GM21576 (cell line): ENCODE results near the gene SRGAP3.

Experiments used
- ATAC-seq: cut with Tn5 transposase; IDR thresholded peaks from one replicate; pipeline ENCODE4 v1.9.1; 2021; ENCODE audit warnings: mild to moderate bottlenecking, moderate library complexity; ENCODE audit not compliant: unreplicated experiment

The SRGAP3 gene

DNA sequence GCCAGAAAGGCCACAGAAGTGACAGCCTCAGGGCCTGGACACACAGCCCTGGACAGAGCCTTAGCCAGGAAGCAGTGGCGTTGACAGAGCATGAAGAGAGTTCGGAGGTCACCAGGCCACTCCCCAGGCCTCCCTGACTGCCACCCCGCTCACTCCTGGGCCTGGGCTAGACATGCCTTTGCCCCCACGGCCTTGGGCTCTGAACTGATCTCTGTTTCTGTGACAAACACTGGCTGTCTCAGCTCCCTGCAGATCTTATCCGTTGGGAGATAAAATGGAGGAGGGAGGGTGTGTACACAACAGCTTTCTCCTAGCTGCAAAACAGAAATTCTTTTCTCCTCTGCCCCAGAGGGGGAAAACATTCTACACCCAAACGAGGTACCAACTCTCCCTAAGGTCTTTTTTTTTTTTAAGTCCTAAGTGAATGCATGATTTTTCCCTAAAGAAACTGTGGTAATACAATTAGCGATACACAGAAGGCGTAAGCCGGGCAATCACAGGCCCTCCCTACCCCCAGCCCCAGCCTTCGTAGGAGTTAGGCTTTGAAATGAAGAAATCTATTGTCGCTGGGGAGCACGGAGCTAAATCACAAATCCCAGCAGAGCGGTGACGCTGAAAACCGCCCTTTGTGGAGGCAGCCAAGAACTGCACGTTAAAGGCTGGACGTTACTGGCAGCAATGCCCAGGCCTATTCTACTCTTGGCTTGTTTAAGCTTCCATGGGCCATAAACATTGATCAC lies 45.0 kb downstream of the SRGAP3 start:
- no peak for ATAC-seq

GRCh38 chr3:9203317-9203716 lies 46.1 kb downstream of the SRGAP3 start:
- ATAC-seq, result no peak

- no peak for ATAC-seq
These were observed 46.9 kb downstream of the SRGAP3 start for GRCh38 chr3:9202546-9202945.

- ATAC-seq, result no peak
These were observed 47.5 kb downstream of the SRGAP3 start for GRCh38 chr3:9201955-9202354.

DNA sequence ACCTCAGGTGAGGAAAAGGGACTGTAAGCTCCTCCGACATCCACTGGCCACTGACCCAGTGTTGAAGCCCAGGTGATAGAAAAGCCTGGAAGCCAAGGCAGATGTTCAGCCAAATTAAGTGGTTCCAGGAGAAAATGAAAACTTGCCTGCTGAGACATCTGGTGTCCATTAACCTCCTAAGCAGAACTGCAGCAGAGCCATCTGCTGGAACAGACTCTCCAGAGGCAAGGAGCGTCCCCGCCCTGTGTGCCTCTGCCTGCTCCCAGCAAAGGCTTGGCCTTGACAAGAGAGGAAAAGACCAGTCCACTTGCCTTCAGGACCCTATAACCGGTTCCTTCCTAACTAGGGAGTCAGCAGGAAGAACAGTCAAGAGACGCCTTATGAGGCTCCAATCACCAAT lies 48.2 kb downstream of the SRGAP3 start:
- no peak for ATAC-seq

- ATAC-seq, result no peak
These were observed 49.7 kb downstream of the SRGAP3 start for GRCh38 chr3:9199775-9200174.

- no peak for ATAC-seq
These were observed 50.5 kb downstream of the SRGAP3 start for GRCh38 chr3:9198899-9199335.

GRCh38 chr3:9198261-9198660 lies 51.2 kb downstream of the SRGAP3 start:
- ATAC-seq, result no peak

- ATAC-seq, result no peak
These were observed 53.4 kb downstream of the SRGAP3 start for GRCh38 chr3:9196020-9196419.

- ATAC-seq, result no peak
These were observed 54.1 kb downstream of the SRGAP3 start for GRCh38 chr3:9195390-9195789.

DNA sequence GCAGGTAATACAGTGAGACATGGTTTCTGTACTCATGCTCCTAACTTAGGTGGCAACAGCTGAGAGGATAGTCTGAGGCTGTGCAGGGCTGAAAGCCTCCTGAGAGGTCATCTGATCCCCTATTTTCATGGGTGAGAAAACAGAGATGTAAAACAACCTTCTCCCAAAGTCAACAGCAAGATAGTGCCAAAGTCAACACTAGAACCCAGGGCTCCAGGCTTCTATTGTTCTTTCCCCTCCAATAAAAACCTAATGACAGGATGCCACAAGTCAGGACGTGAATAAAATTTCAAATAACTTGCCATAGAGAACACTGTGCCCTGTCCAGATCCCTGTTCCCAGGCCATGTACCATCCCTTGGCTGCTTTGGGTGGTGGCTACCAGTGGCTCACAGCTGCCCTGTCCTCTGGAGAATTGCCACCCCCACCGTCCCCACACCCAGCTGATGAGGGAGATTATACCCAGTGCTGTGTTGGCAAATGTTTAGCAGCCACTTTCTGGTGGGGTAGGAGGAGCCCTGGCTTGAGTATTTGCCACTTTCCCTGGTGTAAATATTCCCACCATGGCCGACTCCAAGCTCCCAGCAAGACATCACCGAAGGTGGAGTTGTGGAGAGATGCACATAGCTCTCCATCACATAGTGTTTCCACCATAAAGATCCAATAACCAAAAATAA lies 54.8 kb downstream of the SRGAP3 start:
- ATAC-seq, result no peak

DNA sequence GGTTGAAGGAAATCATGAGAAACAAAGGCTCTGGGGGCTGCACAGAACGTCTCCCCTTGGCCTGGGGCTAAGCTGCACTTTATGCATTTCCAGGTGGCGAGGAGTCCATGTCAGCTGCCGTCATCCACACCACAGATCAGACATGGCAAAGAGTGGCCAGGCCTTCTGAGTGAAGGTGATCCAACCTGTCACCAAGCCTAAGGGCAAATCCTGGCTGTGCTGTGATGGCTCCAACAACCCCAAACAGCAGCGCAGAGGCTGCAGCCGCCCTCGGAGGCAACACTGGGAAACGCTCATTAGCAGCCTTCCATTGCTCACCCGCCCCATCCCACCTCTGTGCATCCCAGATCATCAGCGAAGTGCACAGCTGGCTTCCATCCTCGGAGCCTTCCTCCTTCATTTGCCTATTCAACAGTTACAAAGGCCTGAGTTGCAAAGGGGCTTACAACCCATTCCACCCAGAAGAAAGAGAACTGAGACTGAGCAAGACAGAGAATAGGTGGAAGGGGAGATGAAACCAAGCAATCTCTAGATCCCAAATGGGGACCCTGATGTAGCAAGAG lies 55.7 kb downstream of the SRGAP3 start:
- no peak for ATAC-seq

GRCh38 chr3:9193211-9193610 lies 56.2 kb downstream of the SRGAP3 start:
- ATAC-seq, result no peak

DNA sequence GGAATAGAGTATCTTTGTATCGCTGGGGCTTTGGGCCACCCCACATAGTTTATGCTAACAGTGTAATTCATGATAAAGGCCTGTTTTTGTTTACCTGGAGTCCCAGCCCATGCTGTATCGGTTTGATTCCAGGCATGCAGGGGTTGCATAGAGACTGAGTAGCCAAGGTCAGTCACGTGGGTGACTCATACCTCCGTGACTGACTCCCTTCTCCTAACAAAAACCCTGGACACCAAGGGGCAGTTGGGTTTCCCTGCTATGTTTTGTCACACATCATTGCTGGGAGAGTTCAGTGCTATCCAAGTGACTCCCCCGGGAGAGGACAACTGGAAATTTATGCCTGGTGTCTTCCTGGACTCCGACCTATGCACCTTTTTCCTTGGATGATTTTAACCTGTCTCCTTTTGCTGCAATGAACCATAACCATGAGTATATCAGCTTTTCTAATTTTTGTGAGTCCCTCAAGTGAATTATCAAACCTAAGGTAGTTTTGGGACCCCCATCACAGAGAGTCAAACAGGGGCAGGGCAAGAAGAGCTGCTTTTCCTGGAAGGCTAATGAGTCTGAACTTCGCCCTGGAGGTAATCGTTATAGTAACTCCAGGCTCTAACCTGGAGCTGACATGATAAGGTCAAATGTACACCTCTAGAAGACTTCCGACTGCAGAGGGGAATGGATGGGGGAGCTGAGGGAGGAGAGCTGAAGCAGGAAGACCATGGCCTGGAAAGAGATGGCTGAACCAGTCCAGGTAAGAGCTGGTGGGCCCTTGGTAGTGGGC lies 57.0 kb downstream of the SRGAP3 start:
- ATAC-seq, result no peak

DNA sequence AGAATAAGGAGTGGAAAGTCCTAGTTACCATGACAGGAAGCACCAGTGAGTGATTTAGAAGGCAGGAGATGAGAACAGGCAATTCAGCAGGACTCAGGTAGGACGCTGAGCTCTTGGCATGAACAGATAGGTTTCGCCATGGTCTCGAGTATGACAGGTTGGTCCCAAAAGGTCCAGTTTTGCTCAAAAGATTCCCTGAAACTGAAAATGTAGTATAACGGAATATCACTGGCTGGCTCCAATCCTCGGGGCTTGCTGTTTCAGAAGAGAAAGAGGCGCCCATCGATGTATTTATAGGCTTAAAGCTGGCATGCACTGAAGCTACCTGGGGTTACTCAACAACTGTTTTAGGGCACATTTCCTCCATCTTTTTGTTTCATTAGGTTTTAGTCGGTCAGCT lies 59.2 kb downstream of the SRGAP3 start:
- no peak for ATAC-seq

- ATAC-seq, result no peak
These were observed 60.9 kb downstream of the SRGAP3 start for GRCh38 chr3:9188583-9188982.

GRCh38 chr3:9185701-9186100 lies 63.7 kb downstream of the SRGAP3 start:
- ATAC-seq, result no peak

- no peak for ATAC-seq
These were observed 64.4 kb downstream of the SRGAP3 start for GRCh38 chr3:9185046-9185445.

GRCh38 chr3:9184461-9184835 lies 65.0 kb downstream of the SRGAP3 start:
- no peak for ATAC-seq

DNA sequence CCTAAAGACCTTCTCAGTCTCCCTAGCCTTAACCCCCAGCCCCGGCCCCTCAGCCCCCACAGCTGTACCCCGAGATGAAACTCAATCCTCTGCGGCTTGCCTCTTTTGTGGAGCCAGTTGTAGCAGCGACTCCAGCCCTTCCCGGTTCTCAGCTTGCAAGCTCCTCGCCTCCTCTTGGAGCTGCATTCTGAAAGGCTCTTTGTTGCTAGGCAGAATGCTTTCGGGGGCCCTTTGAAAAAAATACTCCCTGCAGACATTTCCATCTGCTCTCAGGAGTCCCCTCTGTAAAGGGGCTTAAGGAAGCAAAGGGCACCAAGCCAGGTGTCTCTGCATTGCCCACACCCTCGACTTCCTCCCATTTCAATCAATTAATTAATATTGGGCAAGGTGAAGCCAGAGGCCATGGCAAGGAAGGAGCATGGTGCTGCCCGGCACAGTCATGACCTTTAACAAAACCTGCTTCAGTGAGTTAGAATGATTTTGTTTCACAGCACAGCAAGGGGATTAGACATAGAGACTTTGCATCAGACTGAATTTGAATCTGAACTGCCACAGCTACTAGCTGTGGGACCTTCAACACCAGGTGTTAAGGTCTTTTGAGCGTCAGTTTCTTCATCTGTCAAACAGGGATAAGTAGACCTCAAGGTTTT lies 65.5 kb downstream of the SRGAP3 start:
- ATAC-seq, result no peak

GRCh38 chr3:9183011-9183410 lies 66.4 kb downstream of the SRGAP3 start:
- ATAC-seq, result no peak
